Erythroblast (primary cell): ENCODE measurements around the gene ISL2.

ENCODE experiments used
- GATA1 ChIP-seq: IDR thresholded peaks from 2 replicates; pipeline ENCODE4 v1.6.1; 2011; ENCODE audit warnings: low read depth, mild to moderate bottlenecking, control low read depth, low read length, moderate library complexity
- POLR2A ChIP-seq: IDR thresholded peaks from 2 replicates; pipeline ENCODE4 v1.6.1; 2011; ENCODE audit warnings: mild to moderate bottlenecking, low read length

- TF ChIP-seq POLR2A (no peak), GATA1 (no peak)
These were observed 12.5 kb upstream of the ISL2 start for GRCh38 chr15:76324066-76324465.
